Mesothelial cell of epicardium (in vitro differentiated cells): Measurements from ENCODE around the gene MALT1. TPM values are rescaled to one million over a fixed set of nuclear protein-coding genes. Genes with fewer than 3 reads are reported as not detected.

ENCODE experiments used
- DNase-seq, 2 experiments: peaks; one replicate each; pipeline ENCODE4 v3.0.0; 2021; ENCODE audit warnings: low spot score in 2 of 2; ENCODE audit not compliant: unreplicated experiment in 2 of 2
- H3K27ac Mint-ChIP-seq: 2 replicates; pipeline ENCODE4 v1.8.0; 2021; ENCODE audit warnings: mixed read lengths
- H3K27me3 Mint-ChIP-seq: 2 replicates; pipeline ENCODE4 v1.8.0; 2021; ENCODE audit warnings: low read depth, mixed read lengths
- H3K36me3 Mint-ChIP-seq: 2 replicates; pipeline ENCODE4 v1.8.0; 2021; ENCODE audit warnings: mixed read lengths
- H3K4me1 Mint-ChIP-seq: 2 replicates; pipeline ENCODE4 v1.8.0; 2021; ENCODE audit warnings: mixed read lengths
- H3K4me3 Mint-ChIP-seq: 2 replicates; pipeline ENCODE4 v1.8.0; 2021; ENCODE audit warnings: mild to moderate bottlenecking, moderate library complexity, mixed read lengths
- H3K9me3 Mint-ChIP-seq: 2 replicates; pipeline ENCODE4 v1.8.0; 2021; ENCODE audit warnings: mixed read lengths
- CTCF ChIP-seq: fragments of 200-600 bp; sonication (generic); IDR thresholded peaks from one replicate; pipeline ENCODE4 v1.5.0; 2021; ENCODE audit warnings: antibody characterized with exemption; ENCODE audit not compliant: unreplicated experiment
- total RNA-seq: library from RNA; stranded (reverse); gene quantifications from 3 replicates; pipeline ENCODE4 v1.2.1, GENCODE V29; 2021

The MALT1 gene
- total RNA-seq, 1 donor from 2014 or later = 25.3 TPM

- no peak for TF ChIP-seq CTCF
- Mint-ChIP-seq H3K36me3 (peaks cover 5% of the 10 kb centered on the region), H3K4me1 (peaks cover 15% of the 10 kb centered on the region), H3K4me3 (no peak overlapping the region), H3K9me3 (peaks cover 6% of the 10 kb centered on the region), H3K27ac (no peak overlapping the region), H3K27me3 (no peaks in the 10 kb centered on the region)
- DNase-seq = no peak
Observed at GRCh38 chr18:58674159-58674558, 2.9 kb downstream of the MALT1 start.

- Mint-ChIP-seq H3K36me3 (peaks cover 6% of the 10 kb centered on the region), H3K4me3 (no peak overlapping the region), H3K27ac (no peak overlapping the region), H3K4me1 (peaks cover 12% of the 10 kb centered on the region), H3K9me3 (peaks cover 6% of the 10 kb centered on the region), H3K27me3 (no peaks in the 10 kb centered on the region)
- no peak for DNase-seq
- no peak for TF ChIP-seq CTCF
Observed at GRCh38 chr18:58674863-58675472, 3.7 kb downstream of the MALT1 start.

GRCh38 chr18:58676270-58676669, 5.0 kb downstream of the MALT1 start:
- H3K27me3 Mint-ChIP-seq = no peaks in the 10 kb centered on the region
- peaks cover 6% of the 10 kb centered on the region for H3K9me3 Mint-ChIP-seq
- TF ChIP-seq CTCF = no peak
- no peak overlapping the region for H3K4me3 Mint-ChIP-seq
- H3K27ac Mint-ChIP-seq = no peak overlapping the region
- H3K36me3 Mint-ChIP-seq = peaks cover 8% of the 10 kb centered on the region
- DNase-seq = no peak
- H3K4me1 Mint-ChIP-seq = peaks cover 12% of the 10 kb centered on the region

- DNase-seq = peak in 1 of 2 experiments; percentile 54
- peak overlapping the region; percentile 67 for H3K27ac Mint-ChIP-seq
- peaks cover 17% of the 10 kb centered on the region for H3K4me1 Mint-ChIP-seq
- no peaks in the 10 kb centered on the region for H3K27me3 Mint-ChIP-seq
- no peak for TF ChIP-seq CTCF
- peaks cover 25% of the 10 kb centered on the region for H3K36me3 Mint-ChIP-seq
- H3K4me3 Mint-ChIP-seq = no peak overlapping the region
- H3K9me3 Mint-ChIP-seq = peaks cover 6% of the 10 kb centered on the region
Observed at GRCh38 chr18:58682429-58683069, 11.3 kb downstream of the MALT1 start.

- H3K9me3 Mint-ChIP-seq = peaks cover 5% of the 10 kb centered on the region
Observed at GRCh38 chr18:58687871-58688308, 16.6 kb downstream of the MALT1 start.

More at GRCh38 chr18:58687871-58688308, 16.6 kb downstream of the MALT1 start:
- no peak for TF ChIP-seq CTCF
- H3K4me1 Mint-ChIP-seq = peaks cover 8% of the 10 kb centered on the region
- H3K36me3 Mint-ChIP-seq = peaks cover 35% of the 10 kb centered on the region
- H3K4me3 Mint-ChIP-seq = no peak overlapping the region
- no peak overlapping the region for H3K27ac Mint-ChIP-seq
- no peaks in the 10 kb centered on the region for H3K27me3 Mint-ChIP-seq
- DNase-seq = no peak
